ENCODE data around the gene GMDS. TPM values are rescaled to one million over a fixed set of nuclear protein-coding genes. Genes with fewer than 3 reads are reported as not detected.

GMDS gene
- total RNA-seq, 2 experiments from 2014 or later, result 36.6 to 42.8 TPM

- no peaks in the 10 kb centered on the region for H3K9me3 Mint-ChIP-seq
- H3K27ac Mint-ChIP-seq, result no peak overlapping the region
These were observed 294.8 kb downstream of the GMDS start for GRCh38 chr6:1950631-1951030.

GRCh38 chr6:1949538-1949937 lies 295.9 kb downstream of the GMDS start:
- ATAC-seq (no peak), DNase-seq (no peak)
- ChIA-PET POLR2A (no interaction called here), CTCF (no interaction called here)
- H3K4me1 Mint-ChIP-seq (ENCODE audit: low read depth), result no peaks in the 10 kb centered on the region
- H3K4me3 Mint-ChIP-seq, result no peak overlapping the region
- no peaks in the 10 kb centered on the region for H3K9me3 Mint-ChIP-seq
- H3K27ac Mint-ChIP-seq, result no peak overlapping the region
- TF ChIP-seq CTCF (IDR thresholded peaks at IDR 0.05), result no peak
- H3K36me3 Mint-ChIP-seq (ENCODE audit: low read depth), result peaks cover 11% of the 10 kb centered on the region
- intact Hi-C loops (cut with micrococcal nuclease), result no loop called here
- no peaks in the 10 kb centered on the region for H3K27me3 Mint-ChIP-seq

More at GRCh38 chr6:1950631-1951030, 294.8 kb downstream of the GMDS start:
- Mint-ChIP-seq H3K4me3 (no peak overlapping the region), H3K4me1 (ENCODE audit: low read depth) (no peaks in the 10 kb centered on the region), H3K36me3 (ENCODE audit: low read depth) (peaks cover 8% of the 10 kb centered on the region), H3K27me3 (no peaks in the 10 kb centered on the region)
- intact Hi-C loops (cut with micrococcal nuclease), result no loop called here
- DNase-seq (no peak), ATAC-seq (no peak)
- ChIA-PET POLR2A (no interaction called here), CTCF (no interaction called here)
- TF ChIP-seq CTCF (IDR thresholded peaks at IDR 0.05), result no peak

- ATAC-seq (no peak), DNase-seq (no peak)
- intact Hi-C loops (cut with micrococcal nuclease), result no loop called here
- Mint-ChIP-seq H3K27ac (no peak overlapping the region), H3K4me3 (no peak overlapping the region), H3K4me1 (ENCODE audit: low read depth) (no peaks in the 10 kb centered on the region), H3K36me3 (ENCODE audit: low read depth) (peaks cover 10% of the 10 kb centered on the region), H3K9me3 (no peaks in the 10 kb centered on the region), H3K27me3 (no peaks in the 10 kb centered on the region)
- ChIA-PET CTCF (no interaction called here), POLR2A (no interaction called here)
- TF ChIP-seq CTCF (IDR thresholded peaks at IDR 0.05), result no peak
These were observed 297.5 kb downstream of the GMDS start for GRCh38 chr6:1947922-1948321.

- H3K27ac Mint-ChIP-seq, result no peak overlapping the region
- ChIA-PET CTCF (no interaction called here), POLR2A (no interaction called here)
- H3K4me3 Mint-ChIP-seq, result no peak overlapping the region
- intact Hi-C loops (cut with micrococcal nuclease), result no loop called here
- DNase-seq, result no peak
- no peak for ATAC-seq
- H3K36me3 Mint-ChIP-seq (ENCODE audit: low read depth), result peaks cover 2% of the 10 kb centered on the region
- H3K4me1 Mint-ChIP-seq (ENCODE audit: low read depth), result no peaks in the 10 kb centered on the region
- H3K27me3 Mint-ChIP-seq, result no peaks in the 10 kb centered on the region
- H3K9me3 Mint-ChIP-seq, result no peaks in the 10 kb centered on the region
- no peak for TF ChIP-seq CTCF (IDR thresholded peaks at IDR 0.05)
These were observed 298.8 kb downstream of the GMDS start for GRCh38 chr6:1946583-1946982.

- peaks cover 2% of the 10 kb centered on the region for H3K36me3 Mint-ChIP-seq (ENCODE audit: low read depth)
- no peak for ATAC-seq
- ChIA-PET POLR2A (no interaction called here), CTCF (no interaction called here)
- no peak for TF ChIP-seq CTCF (IDR thresholded peaks at IDR 0.05)
- intact Hi-C loops (cut with micrococcal nuclease), result no loop called here
- no peak for DNase-seq
- no peak overlapping the region for H3K27ac Mint-ChIP-seq
- H3K4me1 Mint-ChIP-seq (ENCODE audit: low read depth), result no peaks in the 10 kb centered on the region
- H3K9me3 Mint-ChIP-seq, result no peaks in the 10 kb centered on the region
- no peaks in the 10 kb centered on the region for H3K27me3 Mint-ChIP-seq
- H3K4me3 Mint-ChIP-seq, result no peak overlapping the region
These were observed 300.1 kb downstream of the GMDS start for GRCh38 chr6:1945235-1945832.
